Mesodermal cell (in vitro differentiated cells): Measurements from ENCODE around the gene FAHD1.

ENCODE experiments used
- H3K27ac ChIP-seq: 2 replicates; pipeline ENCODE4 v1.7.0; 2013; ENCODE audit warnings: mild to moderate bottlenecking, low read depth, low read length, moderate library complexity; ENCODE audit not compliant: severe bottlenecking
- H3K36me3 ChIP-seq: 2 replicates; pipeline ENCODE4 v1.7.1; 2013; ENCODE audit warnings: mild to moderate bottlenecking, low read length, moderate library complexity; ENCODE audit not compliant: control insufficient read depth, insufficient read depth
- H3K4me1 ChIP-seq: one replicate; pipeline ENCODE4 v1.7.1; 2013; ENCODE audit warnings: mild to moderate bottlenecking, low read length; ENCODE audit not compliant: insufficient read depth, control insufficient read depth, poor library complexity, severe bottlenecking
- H3K4me3 ChIP-seq: 2 replicates; pipeline ENCODE4 v1.7.0; 2013; ENCODE audit warnings: low read length, control low read depth, mild to moderate bottlenecking; ENCODE audit not compliant: insufficient read depth, poor library complexity, severe bottlenecking; ENCODE audit errors: extremely low read depth
- H3K9me3 ChIP-seq: 2 replicates; pipeline ENCODE4 v1.7.1; 2013; ENCODE audit warnings: mild to moderate bottlenecking, low read length, moderate library complexity; ENCODE audit not compliant: control insufficient read depth
- WGBS, 2 experiments: methylation state at CpG; one replicate each; pipeline ENCODE4 v1.1.5; 2013; ENCODE audit warnings: missing lambda C conversion rate in 2 of 2; ENCODE audit not compliant: insufficient coverage in 2 of 2; 5-methylcytosine and 5-hydroxymethylcytosine counted together

The FAHD1 gene

DNA sequence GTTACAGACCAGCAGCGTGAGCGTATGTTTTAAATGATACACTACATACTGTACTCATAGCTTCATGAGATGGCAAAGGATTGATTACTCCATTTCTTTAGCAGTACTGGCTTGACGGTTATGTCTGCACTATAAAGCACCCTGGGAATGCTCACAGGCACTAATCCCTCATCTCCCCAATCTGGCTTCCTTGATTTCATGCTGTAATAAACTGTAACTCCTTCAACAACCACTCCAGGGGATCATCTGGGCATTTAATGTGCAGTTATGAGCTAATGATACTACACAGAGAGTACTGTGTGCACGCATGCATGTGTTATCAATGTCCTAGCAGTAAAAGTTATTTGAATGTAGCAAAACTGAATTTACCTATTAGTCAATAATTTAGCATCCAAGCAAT lies 24.8 kb downstream of the FAHD1 start:
- no peak overlapping the region for H3K27ac ChIP-seq
- H3K4me1 ChIP-seq = no peaks in the 10 kb centered on the region
- 67% methylated on average over 3 of the region's 4 CpGs; no CpG with 5 or more reads in 1 of the 2 experiments for WGBS, 2 experiments
- no peak overlapping the region for H3K4me3 ChIP-seq
- H3K9me3 ChIP-seq = no peaks in the 10 kb centered on the region
- no peaks in the 10 kb centered on the region for H3K36me3 ChIP-seq

DNA sequence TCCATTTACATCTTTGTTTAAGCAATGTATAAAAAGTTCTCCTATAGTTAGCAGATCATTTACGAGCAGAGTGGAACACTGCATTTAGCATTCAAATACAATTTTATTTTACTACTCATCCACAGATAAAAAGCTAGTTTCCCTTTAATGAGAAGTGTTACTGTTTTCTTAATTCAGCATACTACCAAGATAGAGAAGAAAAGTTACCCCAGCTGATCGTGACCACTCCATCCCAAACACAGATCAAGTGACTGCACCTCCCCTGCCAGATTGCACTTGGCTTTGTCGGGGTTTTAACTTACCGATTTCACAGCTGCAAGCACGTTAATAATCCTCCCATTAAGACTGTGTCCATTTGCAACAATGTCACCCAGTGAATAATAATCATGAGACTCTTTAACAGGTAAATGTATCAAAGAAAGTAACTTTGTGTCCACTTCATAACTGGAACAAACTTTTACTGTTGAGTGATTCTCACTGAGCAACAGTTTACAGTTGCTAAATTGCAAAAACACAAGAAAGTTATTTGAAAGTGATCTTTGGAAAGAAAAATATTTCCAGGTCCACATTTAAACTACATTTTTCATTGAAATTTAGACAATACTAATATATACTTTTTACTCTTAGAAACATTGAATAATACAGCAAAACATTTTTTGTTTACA lies 30.6 kb downstream of the FAHD1 start:
- Histone ChIP-seq H3K4me1 (no peaks in the 10 kb centered on the region), H3K9me3 (no peaks in the 10 kb centered on the region), H3K4me3 (no peak overlapping the region), H3K36me3 (no peaks in the 10 kb centered on the region), H3K27ac (no peak overlapping the region)
- 41 to 48% methylated on average over 4 of the region's 5 CpGs for WGBS, 2 experiments

- Histone ChIP-seq H3K9me3 (no peaks in the 10 kb centered on the region), H3K4me1 (no peaks in the 10 kb centered on the region), H3K36me3 (no peaks in the 10 kb centered on the region), H3K27ac (no peak overlapping the region), H3K4me3 (no peak overlapping the region)
- WGBS, 2 experiments = 19 to 40% methylated on average over 2 to 6 of the region's 8 CpGs
Observed at GRCh38 chr16:1858189-1858865, 31.3 kb downstream of the FAHD1 start.

- no peaks in the 10 kb centered on the region for H3K4me1 ChIP-seq
- H3K9me3 ChIP-seq = no peaks in the 10 kb centered on the region
- H3K36me3 ChIP-seq = no peaks in the 10 kb centered on the region
- H3K4me3 ChIP-seq = no peak overlapping the region
- no peak overlapping the region for H3K27ac ChIP-seq
- 61 to 78% methylated on average over 2 to 4 of the region's 8 CpGs for WGBS, 2 experiments
Observed at GRCh38 chr16:1859650-1860049, 32.6 kb downstream of the FAHD1 start.

- no peaks in the 10 kb centered on the region for H3K4me1 ChIP-seq
- no peak overlapping the region for H3K27ac ChIP-seq
- H3K4me3 ChIP-seq = no peak overlapping the region
- WGBS, 2 experiments = 64 to 76% methylated on average over 5 of the region's 5 CpGs
- H3K9me3 ChIP-seq = no peaks in the 10 kb centered on the region
- H3K36me3 ChIP-seq = no peaks in the 10 kb centered on the region
Observed at GRCh38 chr16:1861730-1862129, 34.7 kb downstream of the FAHD1 start.

- no peak overlapping the region for H3K27ac ChIP-seq
- WGBS, 2 experiments = 75 to 81% methylated on average over 5 to 7 of the region's 9 CpGs
Observed at GRCh38 chr16:1862394-1862793, 35.4 kb downstream of the FAHD1 start.

GRCh38 chr16:1863681-1864460 lies 36.9 kb downstream of the FAHD1 start:
- no peak overlapping the region for H3K27ac ChIP-seq
- no peaks in the 10 kb centered on the region for H3K4me1 ChIP-seq
- H3K4me3 ChIP-seq = no peak overlapping the region
- 31 to 49% methylated on average over 3 to 4 of the region's 4 CpGs for WGBS, 2 experiments
- H3K9me3 ChIP-seq = no peaks in the 10 kb centered on the region
- no peaks in the 10 kb centered on the region for H3K36me3 ChIP-seq

More at GRCh38 chr16:1862394-1862793, 35.4 kb downstream of the FAHD1 start:
- Histone ChIP-seq H3K36me3 (no peaks in the 10 kb centered on the region), H3K9me3 (no peaks in the 10 kb centered on the region), H3K4me1 (no peaks in the 10 kb centered on the region), H3K4me3 (no peak overlapping the region)

GRCh38 chr16:1865902-1866690 lies 39.1 kb downstream of the FAHD1 start:
- no peak overlapping the region for H3K4me3 ChIP-seq
- WGBS, 2 experiments = 60 to 63% methylated on average over 1 to 5 of the region's 6 CpGs
- H3K9me3 ChIP-seq = no peaks in the 10 kb centered on the region
- no peaks in the 10 kb centered on the region for H3K36me3 ChIP-seq
- H3K4me1 ChIP-seq = no peaks in the 10 kb centered on the region
- no peak overlapping the region for H3K27ac ChIP-seq

DNA sequence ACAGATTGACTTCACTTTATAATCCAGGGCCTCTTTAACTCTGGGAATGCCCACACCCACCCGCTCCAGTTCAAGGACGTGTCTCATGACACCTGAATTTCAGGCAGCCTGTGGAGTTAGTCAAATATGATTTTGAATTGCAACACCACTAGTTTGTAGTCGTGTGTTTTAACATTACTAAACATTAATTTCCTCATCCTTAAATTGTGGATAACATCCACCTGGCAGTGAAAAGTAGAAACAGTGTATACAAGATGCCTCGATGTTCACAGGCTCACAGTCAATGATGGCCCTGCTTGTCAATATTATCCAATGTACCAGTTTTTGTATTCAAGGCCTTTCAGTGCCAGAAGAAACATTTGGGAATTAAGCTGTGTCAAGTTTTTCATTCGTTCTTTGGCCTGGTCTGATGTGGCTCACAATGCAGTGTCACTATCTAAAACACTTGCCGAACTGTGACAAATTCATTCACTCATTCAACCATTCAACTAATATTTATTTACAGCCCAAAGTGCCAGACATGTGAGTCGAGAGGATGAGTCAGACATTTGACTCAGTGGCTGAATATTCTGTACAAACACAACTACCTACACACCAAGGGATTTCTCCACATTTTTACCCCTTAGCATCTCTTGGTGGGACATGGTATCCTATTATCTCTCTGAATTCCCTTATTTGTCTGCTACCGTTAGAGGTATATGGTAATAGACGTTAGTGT lies 43.5 kb downstream of the FAHD1 start:
- Histone ChIP-seq H3K36me3 (no peaks in the 10 kb centered on the region), H3K27ac (no peak overlapping the region), H3K4me1 (no peaks in the 10 kb centered on the region), H3K9me3 (no peaks in the 10 kb centered on the region), H3K4me3 (no peak overlapping the region)
- 69% methylated on average over 6 to 8 of the region's 9 CpGs for WGBS, 2 experiments
